ENCODE data around the gene PLEKHN1.

The PLEKHN1 gene

GRCh38 chr1:961132-961669, 5.1 kb upstream of the PLEKHN1 start:
- no peak for FAIRE-seq

GRCh38 chr1:962381-963300, 3.6 kb upstream of the PLEKHN1 start:
- FAIRE-seq: no peak

DNA sequence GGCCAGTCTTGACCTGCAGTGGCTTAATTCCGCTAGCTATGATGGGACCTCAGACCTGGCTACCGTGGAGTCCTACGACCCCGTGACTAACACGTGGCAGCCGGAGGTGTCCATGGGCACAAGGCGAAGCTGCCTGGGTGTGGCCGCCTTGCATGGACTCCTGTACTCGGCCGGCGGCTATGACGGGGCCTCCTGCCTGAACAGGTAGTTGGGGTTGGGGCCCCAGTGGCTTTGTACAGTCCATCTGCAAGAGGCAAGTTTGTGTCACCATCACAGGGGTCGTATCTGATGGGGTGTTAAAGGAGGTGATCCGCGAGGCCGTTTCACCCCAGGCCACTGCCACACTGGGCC, 3.0 kb upstream of the PLEKHN1 start:
- no peak for FAIRE-seq

DNA sequence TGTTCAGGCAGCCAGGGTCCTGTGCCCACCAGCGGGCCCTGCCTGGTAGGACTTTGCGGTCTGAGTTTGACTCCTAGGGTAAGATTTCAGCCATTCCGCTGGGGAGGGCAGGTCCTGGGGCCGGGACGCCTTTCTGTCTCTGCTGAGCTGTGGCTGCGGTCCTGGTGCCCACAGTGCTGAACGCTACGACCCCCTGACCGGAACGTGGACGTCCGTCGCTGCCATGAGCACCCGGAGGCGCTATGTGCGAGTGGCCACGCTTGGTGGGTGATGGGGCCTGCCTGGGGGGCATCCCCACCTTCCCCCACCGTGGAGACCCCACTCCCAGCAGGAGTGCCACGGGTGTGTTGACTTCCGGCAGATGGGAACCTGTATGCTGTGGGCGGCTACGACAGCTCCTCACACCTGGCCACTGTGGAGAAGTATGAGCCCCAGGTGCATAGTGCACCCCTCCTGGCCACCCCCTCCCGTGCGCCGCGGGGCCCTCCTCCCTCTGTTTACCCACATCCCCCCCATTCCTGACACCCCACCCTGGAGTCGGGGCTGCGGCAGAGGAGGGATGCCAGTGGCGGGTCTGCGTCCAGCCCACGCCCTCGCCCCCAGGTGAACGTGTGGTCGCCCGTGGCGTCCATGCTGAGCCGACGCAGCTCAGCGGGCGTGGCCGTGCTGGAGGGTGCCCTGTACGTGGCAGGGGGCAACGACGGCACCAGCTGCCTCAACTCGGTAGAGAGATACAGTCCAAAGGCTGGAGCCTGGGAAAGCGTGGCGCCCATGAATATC, 2.3 kb upstream of the PLEKHN1 start:
- no peak for FAIRE-seq

- FAIRE-seq: no peak
Measured at GRCh38 chr1:964691-965525, 1.4 kb upstream of the PLEKHN1 start.

DNA sequence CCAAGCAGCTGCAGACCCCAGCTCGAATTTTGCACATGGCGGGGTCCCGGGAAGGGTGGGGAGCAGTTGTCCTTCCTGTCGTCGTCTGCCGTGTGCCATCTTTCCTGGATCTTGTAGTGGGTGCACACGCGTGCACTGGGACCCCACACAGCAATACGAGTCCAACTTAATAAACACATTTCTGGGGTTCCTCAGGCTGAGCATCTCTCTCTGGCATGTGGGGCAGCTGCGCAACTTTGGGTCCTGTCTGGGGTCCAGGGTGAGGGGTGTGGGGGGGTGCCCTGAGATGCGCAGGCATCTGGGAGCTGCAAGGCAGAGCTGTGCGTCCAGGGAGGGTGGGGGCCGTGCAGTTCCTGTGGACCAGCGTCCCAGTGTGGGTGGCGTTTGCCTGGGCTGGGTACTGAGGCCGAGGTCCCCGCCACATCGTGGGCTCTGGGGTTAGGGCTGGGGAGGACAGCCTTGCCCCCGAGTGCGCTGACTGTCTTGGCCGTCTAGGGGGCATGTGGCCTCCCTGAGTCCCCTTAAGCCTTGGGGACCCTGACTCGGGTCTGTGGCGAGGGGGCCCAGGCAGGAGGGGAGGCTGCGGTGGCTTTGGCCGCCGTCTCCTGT, 652 bp upstream of the PLEKHN1 start:
- FAIRE-seq: no peak

GRCh38 chr1:966704-967300, 520 bp downstream of the PLEKHN1 start:
- no peak for FAIRE-seq

DNA sequence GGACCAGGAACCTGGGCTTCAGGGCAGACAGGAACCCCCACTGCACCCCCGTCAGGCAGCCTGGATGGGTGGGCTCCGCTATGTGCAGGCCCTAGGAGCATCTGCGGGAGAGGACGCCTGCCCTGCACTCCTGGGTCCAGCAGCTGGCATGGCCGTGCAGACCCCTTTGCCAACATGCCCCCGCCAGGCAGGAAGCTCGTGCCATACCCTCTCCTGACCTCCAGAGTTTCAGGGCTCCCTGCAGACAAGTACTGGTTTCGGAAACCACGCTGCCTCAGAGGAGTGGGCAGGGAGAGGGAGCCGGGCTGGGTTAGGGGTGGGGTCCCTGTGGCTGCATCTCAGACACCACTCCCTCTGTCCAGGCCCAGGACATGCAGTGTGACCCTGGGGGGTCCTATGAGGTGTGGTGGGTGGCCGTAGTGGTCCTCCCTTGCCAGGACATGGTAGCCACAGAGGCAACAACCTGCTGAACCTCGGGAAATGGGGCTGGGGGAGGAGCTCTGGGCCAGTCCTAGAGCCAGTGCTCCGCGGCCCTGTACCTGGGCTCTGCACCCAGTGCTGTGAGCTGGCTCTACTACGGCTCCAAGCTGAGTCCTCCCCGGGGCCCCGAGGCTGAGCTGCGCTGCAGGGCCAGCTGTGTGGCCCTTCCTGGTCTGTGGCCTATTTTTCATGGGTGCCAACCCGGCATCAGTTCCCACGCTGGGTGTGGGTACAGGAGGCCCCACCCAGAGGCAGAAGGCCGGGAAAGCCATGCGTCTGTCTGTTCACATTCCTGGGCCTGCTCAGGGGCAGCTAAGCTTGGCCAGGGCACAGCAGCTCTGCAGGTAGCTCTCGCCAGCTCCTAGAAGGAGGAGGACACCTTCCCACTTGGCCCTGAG, 1.4 kb downstream of the PLEKHN1 start:
- no peak for FAIRE-seq

GRCh38 chr1:969260-969855, 3.1 kb downstream of the PLEKHN1 start:
- no peak for FAIRE-seq

DNA sequence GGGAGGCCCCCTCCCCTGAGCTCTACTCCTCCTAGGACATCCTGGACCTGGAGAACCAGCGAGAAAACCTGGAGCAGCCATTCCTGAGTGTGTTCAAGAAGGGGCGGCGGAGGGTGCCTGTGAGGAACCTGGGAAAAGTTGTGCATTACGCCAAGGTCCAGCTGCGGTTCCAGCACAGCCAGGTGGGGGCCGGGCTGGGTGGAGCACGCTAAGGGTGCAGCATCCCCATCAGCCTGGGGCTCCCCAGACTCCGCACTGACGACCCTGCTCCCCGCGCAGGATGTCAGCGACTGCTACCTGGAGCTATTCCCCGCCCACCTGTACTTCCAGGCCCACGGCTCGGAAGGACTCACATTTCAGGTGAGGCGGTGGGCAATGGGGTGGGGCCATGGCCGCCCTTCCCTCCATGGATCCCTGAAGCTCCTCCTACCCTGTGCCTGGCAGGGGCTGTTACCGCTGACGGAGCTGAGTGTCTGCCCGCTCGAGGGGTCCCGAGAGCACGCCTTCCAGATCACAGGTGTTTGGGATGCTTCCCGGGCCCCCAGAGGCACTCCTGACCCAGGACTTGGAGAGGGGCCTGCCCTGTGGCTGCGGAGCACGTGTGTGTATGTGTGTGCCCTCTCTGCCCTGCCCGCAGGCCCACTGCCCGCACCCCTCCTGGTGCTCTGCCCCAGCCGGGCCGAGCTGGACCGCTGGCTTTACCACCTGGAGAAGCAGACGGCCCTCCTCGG, 4.1 kb downstream of the PLEKHN1 start:
- no peak for FAIRE-seq

- no peak for FAIRE-seq
Measured at GRCh38 chr1:970973-971730, 4.9 kb downstream of the PLEKHN1 start.

- no peak for FAIRE-seq
Measured at GRCh38 chr1:971751-972506, 5.6 kb downstream of the PLEKHN1 start.

- no peak for FAIRE-seq
Measured at GRCh38 chr1:972726-973458, 6.6 kb downstream of the PLEKHN1 start.

GRCh38 chr1:973459-974292, 7.4 kb downstream of the PLEKHN1 start:
- FAIRE-seq: no peak

DNA sequence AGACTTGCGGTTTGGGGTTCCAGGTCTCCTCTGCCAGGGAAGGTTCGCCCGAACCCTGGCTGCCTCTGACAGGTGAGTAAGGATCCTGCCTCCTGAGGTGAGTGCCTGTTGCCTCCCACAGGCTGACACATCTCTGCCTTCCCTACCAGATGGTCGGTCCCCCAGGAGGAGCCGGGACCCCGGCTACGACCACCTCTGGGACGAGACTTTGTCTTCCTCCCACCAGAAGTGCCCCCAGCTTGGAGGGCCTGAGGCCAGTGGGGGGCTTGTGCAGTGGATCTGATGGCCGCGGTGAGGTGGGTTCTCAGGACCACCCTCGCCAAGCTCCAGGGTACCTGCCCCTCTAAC, 8.0 kb downstream of the PLEKHN1 start:
- FAIRE-seq: no peak

GRCh38 chr1:974687-975328, 8.5 kb downstream of the PLEKHN1 start:
- no peak for FAIRE-seq

All from colon (tissue), 2 donors.